Right lobe of liver (tissue), 4 donors: ENCODE results near the gene DDC.

ENCODE experiments used
- CTCF ChIP-seq, 4 donors: fragments of 200-600 bp in 3 of 4; fragments of 450-650 bp in 1 of 4; IDR thresholded peaks; one replicate each; pipeline versions ENCODE4 v1.5.1 to v1.8.0; 2016 to 2022; ENCODE audit warnings: antibody characterized with exemption in 4 of 4, mild to moderate bottlenecking in 2 of 4
- POLR2A ChIP-seq: fragments of 450-650 bp; IDR thresholded peaks from one replicate; pipeline ENCODE4 v1.6.1; 2017; ENCODE audit warnings: antibody characterized with exemption, mild to moderate bottlenecking
- donor health status: DM: no; HTN: no; CAD: no.
- donor health status: DM: no; HTN: no; CAD: no.
- donor health status: DM: no; HTN: yes; CAD: no.

GRCh38 chr7:50557099-50557498 lies 8.1 kb downstream of the DDC start:
- TF ChIP-seq CTCF (IDR thresholded peaks at IDR 0.05) = no peak
- no peak for TF ChIP-seq POLR2A
